NCI-H128 (cell line): ENCODE data around the gene RIPOR2.

Experiments used
- DNase-seq: peaks from one replicate; lab custom pipeline; 2025; ENCODE audit not compliant: unreplicated experiment; lab: John Stamatoyannopoulos, UW

Gene RIPOR2

GRCh38 chr6:24905483-24905882 lies 30.3 kb downstream of the RIPOR2 start:
- DNase-seq, result no peak

- no peak for DNase-seq
These were observed 32.1 kb downstream of the RIPOR2 start for GRCh38 chr6:24903681-24904080.

DNA sequence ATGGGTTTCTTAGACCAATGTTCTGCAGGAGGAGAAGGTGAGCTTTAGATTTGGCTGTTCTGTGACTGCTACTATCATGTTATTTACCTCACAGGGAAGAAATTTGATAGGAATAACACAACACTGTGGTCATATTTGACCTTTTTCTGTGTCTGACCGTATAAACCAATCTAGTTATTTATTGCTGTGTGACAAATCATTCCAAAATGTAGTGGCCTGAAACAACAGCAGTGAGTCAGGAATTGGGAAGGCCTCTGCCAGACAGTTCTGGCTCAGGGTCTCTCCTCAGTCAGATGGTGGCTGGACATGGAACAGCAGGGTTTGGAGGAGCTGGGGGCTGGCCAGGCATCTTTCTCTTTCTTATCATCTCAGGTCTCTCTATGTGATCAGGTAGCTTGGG lies 33.0 kb downstream of the RIPOR2 start:
- no peak for DNase-seq

DNA sequence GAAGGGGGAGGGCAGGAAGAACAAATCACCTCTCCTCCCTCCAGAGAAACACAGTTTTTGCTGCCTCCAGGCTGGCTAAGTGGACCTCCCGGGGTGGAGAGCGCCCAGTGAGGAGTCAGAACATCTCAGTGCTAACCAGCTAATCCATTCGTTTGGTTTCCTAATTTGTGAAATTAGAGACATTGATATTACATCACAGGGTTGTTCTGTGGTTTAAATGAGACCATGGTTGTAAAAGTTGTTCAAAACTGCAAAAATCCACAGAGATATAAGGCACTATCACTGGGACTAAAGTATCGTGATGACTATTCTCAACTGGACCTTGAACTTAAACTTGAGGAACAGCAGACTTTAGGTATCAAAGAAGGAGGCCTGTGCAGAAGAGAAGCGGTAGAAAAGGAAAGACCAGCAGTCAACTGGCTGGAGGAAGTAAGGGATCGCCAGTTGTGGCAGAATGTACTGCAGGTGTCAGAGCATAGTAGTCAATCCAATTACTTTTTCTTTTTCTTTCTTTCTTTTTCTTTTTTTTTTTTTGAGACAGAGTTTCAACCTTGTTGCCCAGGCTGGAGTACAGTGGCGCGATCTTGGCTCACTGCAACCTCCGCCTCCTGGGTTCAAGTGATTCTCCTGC lies 33.9 kb downstream of the RIPOR2 start:
- no peak for DNase-seq

- no peak for DNase-seq
These were observed 34.7 kb downstream of the RIPOR2 start for GRCh38 chr6:24900917-24901697.

DNA sequence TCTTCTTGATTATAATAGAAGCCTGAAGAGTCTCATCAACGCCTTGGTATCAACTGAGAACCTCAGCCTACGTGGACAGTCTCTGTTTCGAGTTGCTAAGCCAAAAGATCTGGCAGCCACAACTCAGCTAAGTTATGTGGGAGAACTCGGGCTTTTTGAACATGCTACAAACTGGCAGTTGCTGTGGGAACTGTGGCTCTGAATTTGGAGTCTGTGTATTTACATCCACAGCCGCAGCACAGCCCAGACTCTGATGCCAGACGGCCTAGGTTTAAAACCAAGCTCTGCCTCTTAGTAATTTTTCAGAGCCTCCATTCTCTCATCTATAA lies 35.8 kb downstream of the RIPOR2 start:
- no peak for DNase-seq

GRCh38 chr6:24899136-24899996 lies 36.4 kb downstream of the RIPOR2 start:
- no peak for DNase-seq

- no peak for DNase-seq
These were observed 37.1 kb downstream of the RIPOR2 start for GRCh38 chr6:24898676-24899075.

- no peak for DNase-seq
These were observed 38.6 kb downstream of the RIPOR2 start for GRCh38 chr6:24897186-24897585.

GRCh38 chr6:24893342-24893850 lies 42.4 kb downstream of the RIPOR2 start:
- DNase-seq, result no peak

DNA sequence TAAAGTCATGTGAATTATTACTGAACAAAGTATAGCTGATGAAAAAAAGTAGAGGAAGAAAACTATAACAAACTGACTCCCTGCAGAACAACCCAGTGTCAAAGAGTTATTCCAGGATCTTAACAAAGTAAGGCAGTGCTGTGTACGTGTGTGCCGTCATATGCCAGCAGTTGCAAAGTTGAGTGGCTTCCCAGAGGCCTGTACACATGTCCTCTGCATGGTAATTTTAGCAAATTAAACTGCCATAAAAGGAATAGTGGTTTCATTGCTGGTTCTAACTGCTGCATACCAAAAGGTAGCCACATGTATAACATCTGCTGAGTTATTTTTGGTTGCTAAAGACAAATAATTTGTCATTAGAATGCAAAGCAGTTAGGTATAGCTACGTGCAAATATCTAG lies 44.8 kb downstream of the RIPOR2 start:
- DNase-seq, result no peak

DNA sequence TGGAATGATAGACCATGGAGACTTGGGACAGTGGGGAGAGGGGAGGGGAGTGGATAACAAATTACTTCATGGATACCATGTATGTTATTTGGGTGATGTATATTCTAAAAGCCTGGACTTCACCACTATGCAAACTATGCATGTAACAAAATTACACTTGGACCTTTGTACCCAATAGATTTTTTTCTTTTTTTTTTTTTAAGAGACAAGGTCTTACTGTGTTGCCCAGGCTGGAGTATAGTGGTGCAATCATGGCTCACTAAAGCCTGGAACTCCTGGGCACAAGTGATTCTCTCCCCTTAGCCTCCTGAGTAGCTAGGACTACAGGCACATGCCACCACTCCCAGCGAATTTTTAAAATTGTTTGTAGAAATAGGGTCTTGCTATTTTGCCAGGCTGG lies 45.3 kb downstream of the RIPOR2 start:
- DNase-seq, result no peak

GRCh38 chr6:24888715-24889370 lies 46.9 kb downstream of the RIPOR2 start:
- DNase-seq, result no peak

DNA sequence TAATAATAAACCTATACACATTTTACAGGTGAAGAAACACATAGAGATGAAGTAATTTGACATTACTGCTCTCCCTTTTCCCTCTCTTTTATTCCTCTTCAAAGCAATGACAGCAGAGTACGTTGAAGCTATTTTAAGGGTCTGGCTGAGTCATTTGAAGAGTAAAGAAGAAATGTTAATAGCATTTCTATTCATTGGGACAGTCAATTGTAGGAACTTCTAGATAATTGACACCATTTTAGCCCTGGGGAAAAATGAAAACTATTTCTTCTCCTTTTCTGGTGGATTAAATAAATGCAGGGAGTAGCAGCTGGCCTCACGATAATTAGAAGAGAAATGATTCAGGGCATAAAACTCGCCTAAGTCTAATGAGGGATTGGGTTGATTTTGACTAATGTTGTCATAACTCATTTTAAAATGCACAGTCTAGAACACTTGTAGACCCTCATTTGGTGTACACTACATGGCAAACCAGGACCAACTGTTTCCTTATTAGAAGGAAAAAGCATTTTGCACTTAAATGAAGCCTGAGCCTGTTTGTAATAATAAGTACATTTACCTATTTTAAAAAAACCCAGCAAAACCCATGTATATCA lies 48.1 kb downstream of the RIPOR2 start:
- no peak for DNase-seq

- DNase-seq, result no peak
These were observed 52.1 kb downstream of the RIPOR2 start for GRCh38 chr6:24883618-24884017.

- no peak for DNase-seq
These were observed 52.8 kb downstream of the RIPOR2 start for GRCh38 chr6:24882835-24883555.

DNA sequence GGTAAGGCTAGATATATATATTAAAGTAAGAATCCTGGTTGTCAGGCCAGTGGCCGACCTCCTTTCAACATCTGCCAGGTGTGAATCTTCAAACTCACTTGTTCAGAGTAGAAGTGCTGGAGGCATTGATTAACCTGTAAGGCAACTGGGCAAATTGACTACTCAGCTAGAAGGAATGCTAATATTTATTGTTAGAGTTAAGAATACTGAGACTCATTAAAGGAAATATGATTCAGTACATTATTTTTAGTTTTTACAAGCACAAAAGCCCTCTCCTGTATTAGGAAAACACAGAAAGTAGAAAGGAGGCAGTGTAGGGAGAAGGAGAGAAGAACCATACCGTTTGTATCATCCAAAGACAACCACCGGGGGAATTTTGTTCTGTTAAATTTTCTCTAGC lies 53.5 kb downstream of the RIPOR2 start:
- no peak for DNase-seq

DNA sequence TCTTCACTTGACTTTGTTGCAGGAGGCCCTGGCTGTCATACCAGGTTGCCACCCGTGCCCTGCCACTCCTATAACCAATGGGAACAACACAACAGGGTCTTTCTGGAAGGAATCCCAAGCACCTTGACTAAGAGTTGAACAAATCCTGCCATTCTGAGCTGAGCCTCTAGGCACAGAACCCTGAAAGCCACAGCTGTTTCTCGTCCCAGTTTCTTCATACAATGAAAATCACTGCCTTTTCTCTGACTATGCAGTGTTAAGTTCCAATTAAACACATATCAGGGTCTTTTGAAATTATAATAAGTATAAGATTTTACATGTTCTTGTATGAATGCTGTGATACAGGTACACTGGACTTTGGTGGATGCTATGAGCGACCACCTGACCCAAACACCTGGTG lies 54.4 kb downstream of the RIPOR2 start:
- DNase-seq, result no peak

- DNase-seq, result no peak
These were observed 55.3 kb downstream of the RIPOR2 start for GRCh38 chr6:24880451-24880850.

DNA sequence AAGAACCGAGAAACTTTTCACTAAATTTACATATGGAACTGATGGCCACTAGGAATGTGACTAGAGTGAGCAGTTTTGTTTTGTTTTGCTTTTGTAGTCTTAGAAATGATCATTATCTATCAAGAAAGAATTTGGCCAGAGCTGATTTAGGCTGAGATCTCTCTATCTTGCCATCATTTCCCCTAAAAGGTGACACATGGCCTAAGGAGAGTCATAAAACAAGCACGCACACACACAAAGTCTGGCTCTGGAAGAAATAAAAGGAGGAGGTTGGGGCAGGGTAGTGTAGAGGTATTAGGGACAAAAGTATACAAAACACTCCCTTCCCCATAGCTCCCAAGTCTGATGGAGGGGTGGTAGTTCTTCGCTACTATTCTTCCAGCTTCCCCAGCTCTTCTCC lies 56.4 kb downstream of the RIPOR2 start:
- no peak for DNase-seq
